GM21717 (cell line): ENCODE measurements around the gene MORN5.

Experiments
- ATAC-seq: cut with Tn5 transposase; IDR thresholded peaks from one replicate; pipeline ENCODE4 v1.9.1; 2021; ENCODE audit warnings: mild to moderate bottlenecking, moderate library complexity; ENCODE audit not compliant: unreplicated experiment

Gene MORN5

DNA sequence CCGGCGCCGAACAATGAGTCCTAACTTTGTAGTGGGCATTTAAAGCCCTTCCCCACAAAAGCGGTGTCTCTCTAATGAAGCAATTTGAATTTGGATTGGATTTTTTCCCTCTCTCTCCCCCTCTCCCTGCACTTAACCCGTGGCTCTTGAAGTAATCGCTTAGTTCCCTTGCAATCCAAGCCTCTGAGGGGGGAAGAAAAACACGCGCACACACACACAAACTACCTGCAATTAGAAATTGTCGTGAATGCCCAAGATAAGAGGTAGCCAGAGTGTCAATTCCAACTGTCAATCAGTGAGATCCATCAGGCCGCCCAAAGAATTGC lies 67.8 kb downstream of the MORN5 start:
- ATAC-seq = no peak

DNA sequence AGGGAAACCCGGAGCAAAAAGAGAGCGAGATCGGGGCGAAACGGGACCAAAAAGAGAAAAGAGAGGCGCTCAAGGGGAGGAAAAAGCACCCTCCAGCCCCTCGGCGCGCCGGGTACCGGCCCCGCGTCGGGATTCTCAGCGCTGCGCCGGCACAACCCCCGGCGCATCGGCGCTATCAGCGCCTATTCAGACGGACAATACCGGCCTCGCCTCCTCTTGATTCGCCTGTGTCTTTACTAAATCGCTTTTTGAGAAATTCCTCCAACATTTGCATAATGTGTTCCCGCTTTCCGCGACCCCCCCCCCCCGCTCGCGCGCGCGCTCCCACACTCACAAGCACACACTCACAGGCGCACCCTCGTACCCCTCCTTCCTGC lies 68.5 kb downstream of the MORN5 start:
- ATAC-seq = no peak

DNA sequence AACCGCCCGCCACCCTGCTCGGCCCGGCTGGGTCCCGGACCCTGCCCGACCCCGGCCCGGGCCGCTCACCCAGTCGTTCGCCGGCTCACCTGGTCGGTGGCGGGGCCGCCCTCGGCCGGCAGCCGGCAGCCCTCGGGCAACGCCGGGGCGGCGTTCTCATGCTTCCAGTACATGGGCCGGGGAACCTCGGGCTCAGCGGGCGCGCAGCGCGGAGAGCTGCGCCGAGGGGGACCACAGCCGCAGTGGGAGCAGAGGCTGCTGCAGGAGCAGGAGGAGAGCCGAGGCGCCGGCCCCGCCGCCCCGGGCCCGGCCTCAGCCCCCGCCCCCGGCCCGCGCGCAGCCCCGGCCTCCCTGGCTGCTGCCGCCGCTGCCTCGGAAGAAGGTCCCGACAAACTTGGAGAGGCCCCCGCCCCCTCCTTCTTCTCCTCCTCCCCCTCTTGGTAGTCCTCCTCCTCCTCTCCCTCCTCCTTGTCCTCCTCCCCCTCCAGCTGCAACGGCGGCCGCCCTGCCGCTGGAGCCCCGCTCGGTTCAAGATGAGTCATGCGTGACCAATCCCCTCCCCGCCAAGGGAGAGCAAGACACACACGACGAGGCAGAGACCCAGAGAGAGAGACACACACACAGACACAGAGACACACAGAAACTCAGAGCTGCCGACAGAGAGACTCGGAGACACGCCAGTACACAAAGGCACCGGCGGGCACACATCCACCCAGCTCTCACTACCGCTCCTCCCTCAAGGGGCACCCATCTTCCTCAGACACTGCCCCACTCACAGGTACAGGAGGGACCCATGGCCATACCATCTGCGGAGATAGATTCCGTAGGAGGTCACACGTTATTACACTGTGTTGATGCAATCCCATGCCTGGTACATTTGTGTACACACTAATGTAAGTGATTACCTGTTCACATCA lies 69.1 kb downstream of the MORN5 start, which contains the start of gene LHX6:
LHX6 (minus strand) TSS at position 390 of the 917 bp plus-strand sequence; CDS start at position 173, 217 bp downstream.
- no peak for ATAC-seq

DNA sequence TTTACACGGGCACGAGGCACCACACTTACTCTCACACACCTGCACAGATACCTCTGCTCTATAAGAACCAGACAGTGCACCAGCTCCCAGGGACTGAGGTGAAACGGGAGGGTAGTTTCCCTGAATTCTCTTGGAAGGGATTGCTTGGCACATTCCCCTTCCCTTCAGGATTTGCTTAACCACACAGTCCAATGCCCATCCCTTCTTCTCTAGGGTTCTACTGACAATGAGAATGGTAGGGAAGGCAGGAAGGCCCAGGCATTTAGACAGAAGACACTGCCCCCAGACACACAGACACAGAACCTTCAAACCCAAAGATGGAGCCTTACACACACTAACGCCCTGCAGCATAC lies 69.8 kb downstream of the MORN5 start:
- no peak for ATAC-seq

DNA sequence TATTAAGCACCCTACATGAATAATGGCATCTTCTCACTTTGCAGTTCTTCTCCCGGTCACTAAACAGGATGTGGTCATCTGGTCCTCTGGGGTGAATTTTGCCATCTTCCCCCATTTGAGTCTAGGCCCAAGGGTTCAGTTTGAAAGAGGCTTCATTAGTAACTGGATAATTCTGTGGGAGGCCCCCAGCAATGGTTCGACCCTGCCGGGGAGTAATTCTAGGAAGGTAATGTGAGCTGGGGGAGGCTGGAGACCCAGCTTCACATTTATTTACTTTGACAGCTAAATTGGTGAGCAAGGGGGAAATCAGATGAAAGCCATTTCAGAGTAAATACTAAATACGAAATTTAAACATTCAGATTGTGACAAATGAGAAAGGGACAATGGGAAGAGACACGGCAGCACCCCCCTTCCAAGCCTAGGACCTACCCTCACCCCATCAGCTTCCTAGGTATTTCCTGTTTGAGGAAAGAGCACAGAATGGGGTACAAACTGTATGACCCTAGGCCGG lies 73.1 kb downstream of the MORN5 start:
- ATAC-seq = no peak

DNA sequence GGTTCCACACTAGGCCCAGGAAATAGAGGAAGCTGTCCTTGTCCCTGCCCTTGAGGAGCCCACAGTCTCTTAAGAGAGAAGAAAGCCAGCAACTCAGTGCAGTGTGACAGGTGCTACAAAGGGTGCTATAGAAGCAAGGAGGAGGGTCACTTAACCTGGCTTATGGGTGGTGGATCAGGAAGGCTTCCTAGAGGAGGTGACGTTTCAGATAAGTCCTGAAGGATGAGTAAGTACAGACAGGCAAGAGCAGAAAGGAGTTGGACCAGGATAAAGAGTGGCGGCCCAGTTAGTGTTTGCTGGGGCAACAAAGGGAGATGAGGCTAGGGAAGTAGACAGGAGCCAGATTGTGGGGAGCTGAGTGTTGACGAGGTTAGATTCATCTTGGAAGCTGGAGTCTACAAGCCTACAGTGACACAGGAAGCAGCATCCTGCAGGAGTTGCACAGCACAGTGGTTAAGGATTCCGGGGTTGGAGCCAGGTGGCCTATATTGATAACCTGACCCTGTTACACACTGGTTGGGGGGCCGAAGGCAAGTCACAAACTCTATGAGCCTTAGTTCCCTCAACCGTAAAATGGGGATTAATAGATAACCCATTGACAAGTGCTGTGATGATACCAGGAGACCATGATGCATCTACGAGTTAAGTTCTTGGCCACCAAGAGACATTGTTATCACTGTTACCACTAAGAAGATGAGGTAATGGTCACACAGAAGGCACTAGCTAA lies 74.5 kb downstream of the MORN5 start:
- ATAC-seq = no peak

DNA sequence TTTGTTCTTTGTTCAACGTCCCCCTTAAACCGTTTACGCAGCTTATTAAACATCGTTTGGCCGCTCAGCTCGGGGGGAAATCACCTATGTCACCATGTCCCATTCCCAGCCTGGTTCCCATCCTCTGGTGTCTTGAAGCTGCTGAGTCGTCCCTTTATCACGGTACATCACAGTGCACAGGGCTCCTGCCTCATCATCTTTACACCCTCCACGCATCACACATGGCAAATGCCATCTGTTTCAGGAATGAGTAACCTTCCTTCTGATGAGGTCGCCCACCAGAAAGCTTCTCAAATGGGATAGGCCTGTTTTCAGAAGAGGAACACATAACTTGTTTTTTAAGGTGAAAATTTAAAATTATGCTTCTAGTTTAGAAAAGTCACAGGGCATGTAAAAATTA lies 77.0 kb downstream of the MORN5 start:
- ATAC-seq = no peak

DNA sequence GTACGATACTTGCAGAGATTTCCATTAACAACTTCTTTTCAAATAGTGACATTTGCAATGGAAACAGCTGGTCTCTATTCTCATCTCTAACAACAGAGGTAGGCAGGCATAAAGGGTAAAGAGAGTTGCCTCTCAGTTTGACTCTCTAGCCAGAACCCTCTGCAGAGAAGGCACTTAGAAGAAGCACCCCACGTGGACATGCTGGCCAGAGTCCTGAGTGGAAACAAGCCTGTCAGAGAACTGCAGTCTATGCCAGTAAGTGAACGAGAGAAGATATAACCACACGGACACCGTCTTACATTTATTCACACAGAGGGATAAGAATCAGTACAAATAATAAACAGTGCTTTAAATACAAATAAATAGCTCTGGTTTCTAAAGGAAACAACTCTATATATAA lies 80.0 kb downstream of the MORN5 start:
- ATAC-seq = no peak

DNA sequence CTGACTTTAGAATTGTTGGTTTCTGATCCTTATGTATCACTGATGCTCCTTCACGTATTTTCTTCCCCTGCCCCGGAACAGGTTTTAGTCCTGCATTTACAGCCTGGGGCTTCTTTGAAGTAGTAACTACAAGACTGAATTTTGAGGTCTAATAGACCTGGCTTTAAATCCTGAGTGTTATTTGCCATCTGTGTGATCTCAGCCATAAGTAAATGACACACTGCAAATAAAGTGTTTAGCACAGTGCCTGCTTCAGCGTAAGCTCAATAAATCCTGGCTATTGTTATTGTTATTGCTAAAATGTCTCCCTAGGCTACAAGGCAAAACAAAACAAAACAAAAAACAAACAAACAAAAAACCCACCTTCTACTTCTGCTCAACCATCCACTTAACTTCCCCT lies 84.6 kb downstream of the MORN5 start:
- no peak for ATAC-seq

DNA sequence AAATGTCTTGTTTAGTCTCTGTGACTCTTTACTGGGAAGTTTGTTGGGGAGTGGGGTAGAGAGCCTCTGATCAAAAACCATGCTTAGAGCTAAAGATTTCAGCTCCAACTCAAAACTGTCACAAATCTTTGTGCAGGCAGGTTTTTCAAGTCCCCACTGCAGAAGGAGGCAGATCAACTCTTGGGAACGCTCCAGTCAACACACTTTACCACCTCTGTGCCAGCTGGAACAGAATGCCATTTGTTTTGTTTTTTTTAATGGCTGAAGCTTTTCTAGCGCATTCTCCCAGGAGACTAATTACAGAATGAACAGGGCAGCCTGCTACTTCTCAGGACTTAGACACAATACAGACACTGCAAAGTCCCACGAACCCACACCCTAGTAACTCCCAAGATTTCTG lies 87.0 kb downstream of the MORN5 start:
- ATAC-seq = no peak

DNA sequence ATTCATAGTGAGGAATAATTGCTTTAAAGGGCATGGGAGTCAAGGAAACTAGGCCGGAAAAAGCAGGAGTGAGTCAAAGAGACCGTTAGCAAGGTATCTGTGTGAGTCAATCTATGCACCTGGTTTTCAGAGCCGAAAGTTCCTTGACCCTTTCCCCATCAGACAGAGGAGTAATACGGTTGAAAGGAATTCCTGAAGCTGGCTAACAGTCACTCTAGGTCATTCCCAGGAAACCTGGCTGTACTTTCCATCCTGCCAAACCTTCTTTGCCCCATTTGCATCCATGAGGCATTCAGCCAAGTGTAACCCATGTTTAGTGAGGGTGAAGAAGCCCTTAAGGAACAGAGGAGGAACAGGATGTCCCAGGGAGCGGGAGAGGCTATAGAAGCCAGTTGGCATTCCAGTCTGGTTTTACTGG lies 88.7 kb downstream of the MORN5 start:
- no peak for ATAC-seq
